ENCODE data around the gene PPM1J. TPM values are rescaled to one million over a fixed set of nuclear protein-coding genes. Genes with fewer than 3 reads are reported as not detected.

The PPM1J gene
- total and polyA plus RNA-seq, 9 of the 15 experiments (the other 6 are each of a cell fraction or from before 2014, with no cell fraction given): 0.25 to 10.5 (median 4.2) TPM

- TF ChIP-seq ARID1B (IDR thresholded peaks at IDR 0.05) (peak; percentile 53), ARID2 (IDR thresholded peaks at IDR 0.05) (peak; percentile 86; the same call in 1 of the 2 replicates), DEAF1 (CRISPR knock-in tag; IDR thresholded peaks at IDR 0.05) (peak; percentile 94), CCNT2 (IDR thresholded peaks at IDR 0.05; ENCODE audit: borderline replicate concordance, extremely low read depth, insufficient read length, low read depth, low read length) (peak; percentile 54), SIN3A (IDR thresholded peaks at IDR 0.05; ENCODE audit: borderline replicate concordance in 2 of 2, control insufficient read depth in 1 of 2, low read depth in 2 of 2, low read length in 2 of 2) (peak in 1 of 2 experiments; percentile 40; a peak in 1 of 4 replicates), PCBP1 (IDR thresholded peaks at IDR 0.05; ENCODE audit: low read depth, low read length, poor library complexity, severe bottlenecking) (no peak), STAG1 (CRISPR knock-in tag; IDR thresholded peaks at IDR 0.05; ENCODE audit: borderline replicate concordance) (peak; percentile 84; the same call in 1 of the 2 replicates), NRF1 (conservative IDR thresholded peaks at IDR 0.05 in 1 of 2, IDR thresholded peaks at IDR 0.05 in 1 of 2) (peak; percentile 48 to 52; a peak in 2 of 4 replicates), CBFA2T2 (conservative IDR thresholded peaks at IDR 0.05) (no peak), MNT (conservative IDR thresholded peaks at IDR 0.05) (peak in 1 of 2 experiments; percentile 77; a peak in 3 of 4 replicates), MYC (IDR thresholded peaks at IDR 0.05; ENCODE audit: low read depth, low read length) (peak; percentile 67), MYC (CRISPR knock-in tag; IDR thresholded peaks at IDR 0.05; ENCODE audit: borderline replicate concordance, low read depth) (no peak), BHLHE40 (IDR thresholded peaks at IDR 0.05; ENCODE audit: low read length) (peak; percentile 44; the same call in 1 of the 2 replicates), ZBTB43 (CRISPR knock-in tag; IDR thresholded peaks at IDR 0.05) (peak; percentile 29; the same call in 1 of the 2 replicates), L3MBTL2 (IDR thresholded peaks at IDR 0.05) (peak; percentile 58), FOXA1 (IDR thresholded peaks at IDR 0.05; ENCODE audit: borderline replicate concordance) (no peak), SMAD4 (CRISPR knock-in tag; conservative IDR thresholded peaks at IDR 0.05) (peak; percentile 75), ZFX (CRISPR knock-in tag; IDR thresholded peaks at IDR 0.05) (peak; percentile 50), ZNF277 (CRISPR knock-in tag; IDR thresholded peaks at IDR 0.05; ENCODE audit: borderline replicate concordance) (no peak), SOX6 (IDR thresholded peaks at IDR 0.05) (peak; percentile 54; the same call in 1 of the 2 replicates), EZH2 (IDR thresholded peaks at IDR 0.05; ENCODE audit: borderline replicate concordance, low read depth, low read length) (no peak)
Measured at GRCh38 chr1:112707221-112708001, 7.7 kb downstream of the PPM1J start (continued).
